Measurements from ENCODE around the gene SNN.

Gene SNN

DNA sequence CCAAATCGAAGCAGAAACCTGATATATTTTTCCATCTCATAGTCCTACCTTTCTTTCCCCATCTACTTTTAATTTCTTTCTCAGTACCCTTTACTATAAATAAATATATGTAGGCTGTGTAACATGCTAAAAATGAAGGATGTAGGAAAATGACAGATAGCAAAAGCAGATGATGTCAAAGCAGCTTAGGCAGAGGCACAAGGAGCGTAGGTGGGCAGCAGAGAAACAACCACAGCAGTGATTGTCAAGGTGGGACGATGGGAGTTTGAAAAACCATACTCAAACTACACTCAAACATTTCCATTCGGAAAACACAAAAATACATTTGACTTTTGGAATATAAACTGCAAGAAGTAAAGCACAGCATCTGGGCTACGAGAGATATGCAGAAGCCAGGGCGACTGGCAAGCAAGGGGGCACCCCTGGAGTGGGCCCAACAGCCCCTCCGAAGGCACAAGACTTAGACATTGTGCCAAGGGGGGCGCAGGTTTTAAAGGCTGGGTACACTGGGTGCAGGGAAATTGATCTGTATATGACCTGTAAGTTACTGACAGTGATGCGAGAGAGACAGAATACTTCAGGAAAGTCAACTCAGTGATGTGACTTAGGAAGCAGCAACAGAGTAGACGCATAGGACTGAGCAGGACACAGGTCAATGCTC lies 31.1 kb downstream of the SNN start:
- no peak for DNase-seq (ENCODE audit: low read depth in 2 of 2)

DNA sequence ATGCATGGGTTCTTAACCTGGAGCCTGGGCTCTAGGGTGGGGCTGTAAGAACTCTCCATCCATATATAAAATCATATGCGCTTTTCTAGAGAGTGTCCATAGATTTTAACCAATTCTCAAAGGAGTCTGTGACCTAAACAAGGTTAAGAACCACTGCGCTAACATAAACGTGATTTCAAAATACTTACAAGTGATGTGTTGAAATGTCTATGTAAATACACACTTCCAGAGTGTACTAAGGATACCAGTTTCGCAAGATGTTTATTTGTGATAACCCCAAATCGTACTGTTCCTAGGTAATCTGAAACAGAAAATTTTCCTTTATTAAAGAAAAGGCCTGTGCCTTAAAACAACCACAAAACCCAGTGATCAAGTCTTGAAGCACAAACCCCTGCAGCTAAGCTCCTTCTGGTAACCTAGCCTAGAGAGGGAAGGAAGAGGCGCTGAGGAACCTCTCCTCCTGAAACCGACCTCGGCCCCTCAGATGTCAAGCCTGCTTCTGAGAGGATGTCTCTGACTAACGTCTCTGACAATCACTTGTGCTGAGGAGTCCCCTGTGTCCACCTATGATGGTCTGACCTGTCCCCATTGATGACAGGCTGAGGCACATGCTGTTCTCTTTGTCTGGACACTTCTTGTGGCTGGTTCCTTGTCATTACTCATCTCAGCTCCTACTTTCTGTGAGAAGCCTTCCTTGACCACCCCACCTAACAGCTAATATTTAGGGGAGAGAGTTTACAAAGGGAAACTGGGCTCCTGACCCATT lies 32.2 kb downstream of the SNN start:
- DNase-seq (ENCODE audit: low read depth in 2 of 2), result no peak

DNA sequence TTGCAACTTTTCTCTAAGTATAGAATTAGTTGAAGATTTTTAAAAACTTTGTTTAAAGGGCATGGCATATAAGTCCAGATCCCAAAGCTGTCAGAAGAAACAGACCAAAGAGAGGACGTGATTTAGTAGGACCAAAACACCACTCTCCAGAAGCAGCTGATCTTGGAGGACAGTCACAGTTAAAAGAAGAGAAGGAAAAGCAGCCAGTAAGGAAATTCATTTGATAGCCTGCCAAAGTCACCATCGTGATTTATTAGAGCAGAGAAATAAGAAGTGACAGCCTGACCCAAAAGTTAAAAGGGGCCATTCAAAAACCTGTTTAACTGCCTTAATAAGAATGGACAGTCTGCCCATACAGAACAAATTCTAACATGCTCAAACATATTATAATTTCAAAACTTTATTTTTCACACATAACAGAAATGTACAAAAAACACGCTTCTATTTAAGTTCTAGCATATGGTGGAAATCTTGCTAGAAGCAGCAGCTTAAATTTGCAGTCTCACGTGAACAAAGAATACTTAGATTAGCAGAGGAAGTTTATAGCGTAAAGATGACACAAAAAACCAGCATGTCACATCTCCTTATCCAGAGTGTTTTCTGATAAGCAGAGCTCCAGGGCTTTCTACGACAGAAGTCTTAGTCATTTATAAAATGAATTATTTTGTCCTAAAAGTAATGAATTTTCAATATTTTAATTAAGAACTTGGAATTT lies 37.2 kb downstream of the SNN start:
- DNase-seq (ENCODE audit: low read depth in 2 of 2), result no peak

DNA sequence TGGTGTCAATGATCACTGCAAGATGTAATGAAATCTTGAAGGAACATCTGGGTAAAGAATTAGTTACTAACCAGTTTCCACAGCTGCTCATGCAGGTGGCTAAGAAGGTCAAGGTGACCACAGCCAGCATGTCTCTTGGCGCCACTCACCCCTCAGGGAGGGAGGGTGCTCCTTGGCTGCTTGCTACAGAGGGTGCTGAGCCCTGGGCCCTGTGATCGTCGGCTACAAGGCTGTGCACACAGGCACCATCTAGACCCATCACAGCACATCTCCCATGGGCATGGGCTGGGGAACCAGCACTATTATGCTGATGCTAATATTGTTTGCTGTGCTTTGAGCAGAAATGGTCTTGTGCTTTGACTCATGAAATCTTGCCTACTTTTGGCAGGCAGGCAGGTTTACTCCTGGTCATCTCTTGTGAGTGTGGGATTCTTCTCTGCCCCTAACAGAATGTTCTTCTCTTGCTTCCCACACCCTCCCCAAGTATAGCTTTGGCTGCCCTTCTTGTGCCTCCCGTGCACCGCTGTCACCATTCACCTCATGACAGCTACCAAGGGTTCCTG lies 38.0 kb downstream of the SNN start:
- DNase-seq (ENCODE audit: low read depth in 2 of 2), result no peak

- DNase-seq (ENCODE audit: low read depth in 2 of 2), result no peak
Measured at GRCh38 chr16:11707679-11708197, 39.5 kb downstream of the SNN start.

GRCh38 chr16:11708421-11708820 lies 40.2 kb downstream of the SNN start:
- DNase-seq (ENCODE audit: low read depth in 2 of 2), result no peak

DNA sequence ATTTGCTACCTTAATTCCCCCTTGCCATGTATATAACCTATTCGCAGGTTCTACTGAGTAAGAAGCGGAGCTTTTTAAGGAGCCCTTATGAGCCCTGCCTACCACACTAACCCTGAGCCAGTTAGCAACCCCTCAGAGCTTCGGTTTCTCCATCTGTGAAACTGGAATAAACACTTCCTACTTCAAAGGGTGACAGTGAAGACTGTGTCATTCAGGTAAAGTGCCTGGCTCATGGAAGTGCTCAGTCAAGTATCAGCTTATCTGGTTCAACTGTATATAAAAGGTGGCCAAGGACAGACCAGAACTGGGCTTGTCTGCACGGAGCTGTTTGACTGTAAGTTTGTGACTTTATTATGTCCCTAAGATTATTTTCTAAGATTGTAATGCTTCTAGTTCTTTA lies 43.4 kb downstream of the SNN start:
- no peak for DNase-seq (ENCODE audit: low read depth in 2 of 2)

DNA sequence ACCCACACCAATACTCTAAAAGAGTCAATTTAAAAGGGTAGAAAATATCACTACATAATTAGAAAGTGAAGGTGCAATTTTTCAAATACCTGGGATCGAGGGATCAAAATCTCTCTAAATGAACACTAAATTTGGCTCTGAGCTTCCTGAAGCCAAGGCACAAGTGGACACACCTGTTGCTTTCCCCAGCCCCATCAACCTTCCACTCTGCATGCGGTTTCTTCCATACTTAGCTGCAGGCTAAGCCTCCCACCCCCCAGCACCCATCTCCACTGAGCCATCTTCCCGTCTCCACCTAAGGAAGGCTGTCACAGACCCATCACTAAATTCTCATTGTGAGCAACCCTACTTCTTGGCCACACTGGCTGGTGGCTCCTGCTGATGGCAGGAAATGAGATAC lies 43.9 kb downstream of the SNN start:
- no peak for DNase-seq (ENCODE audit: low read depth in 2 of 2)

- DNase-seq (ENCODE audit: low read depth in 2 of 2), result no peak
Measured at GRCh38 chr16:11715246-11715947, 47.1 kb downstream of the SNN start.

- no peak for DNase-seq (ENCODE audit: low read depth in 2 of 2)
Measured at GRCh38 chr16:11716336-11716735, 48.1 kb downstream of the SNN start.

- no peak for DNase-seq (ENCODE audit: low read depth in 2 of 2)
Measured at GRCh38 chr16:11717811-11718210, 49.6 kb downstream of the SNN start.

- DNase-seq (ENCODE audit: low read depth in 2 of 2), result no peak
Measured at GRCh38 chr16:11719171-11719570, 50.9 kb downstream of the SNN start.

DNA sequence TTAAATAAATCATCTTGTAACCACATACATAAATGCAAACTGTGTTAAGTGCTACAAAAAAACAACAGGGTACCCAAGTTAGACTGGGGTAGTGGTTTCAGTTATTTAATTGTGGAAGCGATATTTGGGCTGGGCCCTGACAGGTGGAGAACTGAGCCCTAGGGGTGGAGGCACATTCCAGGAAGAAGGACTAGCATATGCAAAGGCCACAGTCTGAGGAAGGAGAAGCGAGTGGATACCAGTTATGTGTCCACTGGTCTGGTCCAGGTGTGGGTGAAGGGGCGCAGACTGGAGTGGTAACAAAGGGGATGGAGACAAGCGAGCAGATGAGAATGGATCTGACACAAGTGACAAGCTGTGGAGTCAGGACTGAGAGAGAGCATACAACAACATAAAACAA lies 51.5 kb downstream of the SNN start:
- no peak for DNase-seq (ENCODE audit: low read depth in 2 of 2)

DNA sequence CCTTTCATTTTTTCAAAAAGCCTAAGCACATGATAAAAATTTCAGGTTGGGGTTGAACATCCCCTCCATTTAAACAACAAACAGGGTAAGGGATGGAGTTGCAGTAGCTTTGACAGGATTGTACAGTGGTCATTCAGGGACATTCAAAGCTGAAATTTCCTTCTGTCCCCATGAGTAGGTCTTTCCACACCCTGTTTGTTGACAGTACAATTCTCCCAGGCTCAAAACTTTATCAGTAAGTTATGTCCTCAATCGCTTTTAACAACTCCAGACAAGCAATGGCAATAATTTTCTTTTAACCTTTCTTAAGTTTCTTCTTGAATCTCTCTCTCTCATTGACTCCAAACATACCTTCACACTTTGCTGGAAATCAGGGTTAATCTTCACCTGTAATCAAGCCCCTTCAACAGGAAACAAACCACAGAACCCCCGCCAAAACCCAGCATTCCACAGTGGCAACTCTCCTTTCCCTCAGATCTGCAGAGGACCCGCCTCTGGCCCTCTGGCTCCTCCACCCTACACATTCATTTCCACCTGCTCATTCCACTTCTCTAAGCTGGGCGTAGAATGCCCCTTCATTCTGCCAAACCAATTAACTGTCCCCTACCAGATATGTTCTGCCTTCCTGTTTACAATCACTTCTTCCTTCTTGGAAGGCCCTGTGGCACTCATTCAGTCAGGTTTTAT lies 53.7 kb downstream of the SNN start:
- no peak for DNase-seq (ENCODE audit: low read depth in 2 of 2)

GRCh38 chr16:11722468-11722808 lies 54.2 kb downstream of the SNN start:
- DNase-seq (ENCODE audit: low read depth in 2 of 2), result no peak

GRCh38 chr16:11725457-11725856 lies 57.2 kb downstream of the SNN start:
- DNase-seq (ENCODE audit: low read depth in 2 of 2), result no peak

- no peak for DNase-seq (ENCODE audit: low read depth in 2 of 2)
Measured at GRCh38 chr16:11726008-11726407, 57.8 kb downstream of the SNN start.

- no peak for DNase-seq (ENCODE audit: low read depth in 2 of 2)
Measured at GRCh38 chr16:11727796-11728543, 59.7 kb downstream of the SNN start.
